GM10266 (cell line): ENCODE results near the gene SLC22A6.

Source experiments
- DNase-seq: peaks from one replicate; pipeline ENCODE4 v3.0.0; 2012; ENCODE audit errors: extremely low spot score
- TF ChIP-seq, protein P1 (sequence below): IDR thresholded peaks from 2 replicates; pipeline ENCODE4 v1.5.1; 2012; ENCODE audit warnings: mild to moderate bottlenecking, low read depth; ENCODE audit not compliant: control insufficient read depth, insufficient read depth; ENCODE audit errors: missing control alignments

The SLC22A6 gene

GRCh38 chr11:63007920-63008319 is 23.2 kb upstream of the SLC22A6 start:
- TF ChIP-seq, protein P1, sequence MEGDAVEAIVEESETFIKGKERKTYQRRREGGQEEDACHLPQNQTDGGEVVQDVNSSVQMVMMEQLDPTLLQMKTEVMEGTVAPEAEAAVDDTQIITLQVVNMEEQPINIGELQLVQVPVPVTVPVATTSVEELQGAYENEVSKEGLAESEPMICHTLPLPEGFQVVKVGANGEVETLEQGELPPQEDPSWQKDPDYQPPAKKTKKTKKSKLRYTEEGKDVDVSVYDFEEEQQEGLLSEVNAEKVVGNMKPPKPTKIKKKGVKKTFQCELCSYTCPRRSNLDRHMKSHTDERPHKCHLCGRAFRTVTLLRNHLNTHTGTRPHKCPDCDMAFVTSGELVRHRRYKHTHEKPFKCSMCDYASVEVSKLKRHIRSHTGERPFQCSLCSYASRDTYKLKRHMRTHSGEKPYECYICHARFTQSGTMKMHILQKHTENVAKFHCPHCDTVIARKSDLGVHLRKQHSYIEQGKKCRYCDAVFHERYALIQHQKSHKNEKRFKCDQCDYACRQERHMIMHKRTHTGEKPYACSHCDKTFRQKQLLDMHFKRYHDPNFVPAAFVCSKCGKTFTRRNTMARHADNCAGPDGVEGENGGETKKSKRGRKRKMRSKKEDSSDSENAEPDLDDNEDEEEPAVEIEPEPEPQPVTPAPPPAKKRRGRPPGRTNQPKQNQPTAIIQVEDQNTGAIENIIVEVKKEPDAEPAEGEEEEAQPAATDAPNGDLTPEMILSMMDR = no peak
- no peak for DNase-seq

DNA sequence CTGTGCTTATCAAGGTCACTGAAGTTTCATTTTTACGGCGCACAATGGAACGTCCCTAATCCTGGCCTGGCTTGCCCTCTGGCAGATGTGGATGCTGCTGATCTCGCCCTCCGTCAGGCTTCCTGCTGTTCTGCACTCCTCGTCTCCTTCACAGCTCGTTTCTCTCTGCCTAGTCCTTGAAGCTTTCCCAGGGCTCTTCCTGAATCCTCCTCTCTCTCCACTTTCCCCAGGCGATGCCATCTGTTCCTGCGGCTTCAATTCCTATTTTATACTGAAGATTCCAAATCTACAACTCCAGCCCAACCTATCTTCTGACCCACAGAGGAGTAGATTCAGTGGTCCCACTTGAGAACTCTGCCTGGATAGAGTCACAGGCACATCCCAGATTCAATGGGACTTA is 16.7 kb upstream of the SLC22A6 start:
- no peak for DNase-seq
- TF ChIP-seq, protein P1 = no peak

GRCh38 chr11:62999649-63000048 is 14.9 kb upstream of the SLC22A6 start:
- no peak for DNase-seq
- TF ChIP-seq, protein P1 = no peak

DNA sequence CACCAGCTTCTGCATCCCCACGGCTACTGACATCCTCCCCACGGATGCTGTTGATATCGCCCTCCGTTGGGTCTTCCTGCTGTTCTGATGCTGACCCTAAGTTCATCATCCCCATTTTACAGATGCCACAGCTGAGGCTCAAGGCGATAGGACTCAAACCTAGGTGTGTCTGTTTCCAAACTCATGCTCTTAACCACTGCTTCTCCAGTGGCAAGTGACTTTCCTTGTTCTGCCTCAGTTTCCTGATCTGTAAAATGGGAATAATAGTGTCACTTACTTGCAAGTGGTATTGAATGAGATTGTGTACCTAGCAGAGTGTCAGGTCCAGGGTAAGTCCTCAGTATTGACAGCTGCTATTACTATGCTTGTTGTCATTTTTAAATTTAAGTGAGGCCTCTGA is 14.4 kb upstream of the SLC22A6 start:
- no peak for DNase-seq
- TF ChIP-seq, protein P1 = no peak

DNA sequence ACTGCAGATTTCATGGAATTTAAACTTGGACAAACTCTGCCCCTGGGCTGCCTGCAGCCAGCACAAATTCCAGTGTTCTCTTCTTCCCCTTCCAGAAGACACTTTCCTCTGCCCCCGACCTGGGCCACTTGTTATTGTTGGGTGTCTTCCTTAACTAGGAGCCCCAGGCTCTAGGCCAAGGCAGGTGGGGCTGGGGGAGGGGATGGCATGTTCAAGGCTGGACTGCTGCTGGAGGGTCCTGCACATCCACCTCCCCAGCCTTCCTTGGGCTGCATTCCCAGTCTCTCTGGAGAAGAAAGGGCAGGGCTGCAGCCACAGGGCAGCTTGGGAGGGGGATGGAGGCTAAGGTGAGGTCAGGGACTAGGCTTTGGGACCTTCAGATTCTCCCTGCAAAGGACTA is 11.5 kb upstream of the SLC22A6 start:
- TF ChIP-seq, protein P1 = no peak
- DNase-seq = no peak

GRCh38 chr11:62994775-62995174 is 10.0 kb upstream of the SLC22A6 start:
- no peak for DNase-seq
- TF ChIP-seq, protein P1 = no peak

DNA sequence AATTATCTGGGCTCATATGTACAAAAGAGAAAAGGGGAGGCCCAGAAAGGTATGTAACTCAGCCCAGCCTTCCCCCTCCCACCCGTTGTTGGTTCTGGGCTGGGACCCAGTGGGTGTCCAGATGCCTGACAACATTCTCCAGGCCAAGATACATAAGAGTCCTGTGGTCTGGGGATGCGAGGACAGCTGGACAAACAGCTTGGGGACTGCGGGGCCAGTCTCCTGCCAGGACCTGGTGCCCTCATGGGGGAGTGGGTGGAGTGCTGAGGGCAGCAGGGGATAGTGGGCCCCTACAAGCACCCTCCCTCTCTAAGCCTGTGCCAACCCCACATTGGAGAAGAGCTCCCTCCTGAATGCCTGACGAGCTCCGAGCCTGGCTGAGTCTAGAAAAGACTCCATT is 3.5 kb upstream of the SLC22A6 start:
- TF ChIP-seq, protein P1 = no peak

More for the DNA sequence above, 3.5 kb upstream of the SLC22A6 start:
- DNase-seq = no peak
